Prostate gland (tissue), 2 donors: ENCODE measurements around the gene CMSS1. TPM values are rescaled to one million over a fixed set of nuclear protein-coding genes. Genes with fewer than 3 reads are reported as not detected.

Experiments
- DNase-seq: peaks from one replicate; pipeline ENCODE4 v3.0.0-alpha.2; 2019; ENCODE audit warnings: low spot score
- H3K27ac ChIP-seq, 2 donors: fragments of 200-600 bp; sonication (generic); 2 replicates each; pipeline ENCODE4 v1.5.1; 2017 to 2019
- H3K27me3 ChIP-seq: fragments of 200-600 bp; sonication (generic); replicated peaks from 2 replicates; pipeline ENCODE4 v1.5.1; 2019; ENCODE audit not compliant: insufficient read depth
- H3K36me3 ChIP-seq, 2 donors: fragments of 200-600 bp; sonication (generic); 1 replicate in 1 of 2; 2 replicates in 1 of 2; pipeline versions ENCODE4 v1.5.1 to v1.8.1; 2017 to 2019
- H3K4me1 ChIP-seq: fragments of 200-600 bp; sonication (generic); replicated peaks from 2 replicates; pipeline ENCODE4 v1.5.1; 2019
- H3K4me3 ChIP-seq, 2 donors: fragments of 200-600 bp; sonication (generic); 2 replicates each; pipeline ENCODE4 v1.5.1; 2017 to 2019
- H3K9me3 ChIP-seq: fragments of 200-600 bp; sonication (generic); 2 replicates; pipeline ENCODE4 v1.5.1; 2017
- POLR2A ChIP-seq: fragments of 450-650 bp; IDR thresholded peaks from one replicate; pipeline ENCODE4 v1.6.1; 2016; ENCODE audit warnings: antibody characterized with exemption, mild to moderate bottlenecking
- POLR2AphosphoS5 ChIP-seq: sonication (generic); formaldehyde crosslinking; IDR thresholded peaks from one replicate; pipeline ENCODE4 v1.6.1; 2017; ENCODE audit warnings: antibody characterized with exemption
- WGBS: methylation state at CpG from one replicate; pipeline ENCODE4 v1.1.5; 2018; 5-methylcytosine and 5-hydroxymethylcytosine counted together
- intact Hi-C: fragments of 100-400 bp; cut with DNase I; formaldehyde crosslinking; loops from one replicate; pipeline ENCODE4 v1.14.2; 2022
- total RNA-seq, 2 donors: library from RNA; depleted of rRNA; stranded (reverse); fragments of >200 nt; gene quantifications; one replicate each; pipeline ENCODE4 v1.1.0, GENCODE V29; 2016
- TF ChIP-seq, protein P1 (sequence below), 4 experiments: fragments of 200-600 bp in 2 of 4; fragments of 450-650 bp in 2 of 4; sonication (generic) in 2 of 4; IDR thresholded peaks; 1 replicate in 3 of 4; 2 replicates in 1 of 4; pipeline ENCODE4 v1.5.1; 2016 to 2019; ENCODE audit warnings: antibody characterized with exemption in 4 of 4, mild to moderate bottlenecking in 2 of 4, moderate library complexity in 2 of 4

The CMSS1 gene
- total RNA-seq, 2 donors from 2014 or later: 10.2 to 13.6 TPM

DNA sequence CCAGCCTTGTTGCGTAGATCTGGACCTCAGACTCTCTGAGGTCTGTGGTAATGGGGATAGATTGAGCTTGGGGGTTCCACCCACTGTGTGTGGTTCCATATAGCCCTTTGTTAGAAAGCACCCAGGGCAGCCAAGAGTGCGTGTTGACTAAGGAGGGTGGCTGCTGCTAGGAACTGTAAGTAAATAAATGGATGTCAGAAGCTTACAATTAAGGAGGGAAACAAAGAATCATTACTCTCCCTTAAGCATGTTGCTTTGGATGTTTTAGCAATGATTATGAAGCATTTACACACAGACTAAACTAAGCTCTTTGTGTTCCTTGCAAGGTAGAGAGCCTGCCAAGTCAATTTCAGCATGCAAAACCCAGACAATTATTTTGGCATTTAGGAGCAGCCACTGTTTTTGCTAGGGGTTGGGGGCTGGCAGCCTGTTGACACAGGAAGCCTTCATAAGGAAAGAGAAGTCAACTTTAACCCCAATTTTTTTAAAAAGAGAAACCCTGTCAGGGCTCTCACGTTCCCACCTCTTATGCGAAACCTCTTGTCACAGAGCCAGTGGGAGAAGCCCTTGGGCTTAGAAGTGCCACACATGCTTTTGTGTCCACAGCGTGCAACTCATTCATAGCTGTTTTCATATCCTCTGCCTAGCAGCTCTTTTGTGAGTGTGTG, 127.8 kb downstream of the CMSS1 start:
- H3K9me3 ChIP-seq: no peaks in the 10 kb centered on the region
- H3K27me3 ChIP-seq: no peaks in the 10 kb centered on the region
- DNase-seq: peak; percentile 30
- H3K27ac ChIP-seq: no peak overlapping the region
- no peaks in the 10 kb centered on the region for H3K4me1 ChIP-seq
- H3K36me3 ChIP-seq: no peaks in the 10 kb centered on the region
- intact Hi-C loops: no loop called here
- H3K4me3 ChIP-seq: no peak overlapping the region
- 29% methylated on average over 5 of the region's 5 CpGs for WGBS
- TF ChIP-seq, protein P1, sequence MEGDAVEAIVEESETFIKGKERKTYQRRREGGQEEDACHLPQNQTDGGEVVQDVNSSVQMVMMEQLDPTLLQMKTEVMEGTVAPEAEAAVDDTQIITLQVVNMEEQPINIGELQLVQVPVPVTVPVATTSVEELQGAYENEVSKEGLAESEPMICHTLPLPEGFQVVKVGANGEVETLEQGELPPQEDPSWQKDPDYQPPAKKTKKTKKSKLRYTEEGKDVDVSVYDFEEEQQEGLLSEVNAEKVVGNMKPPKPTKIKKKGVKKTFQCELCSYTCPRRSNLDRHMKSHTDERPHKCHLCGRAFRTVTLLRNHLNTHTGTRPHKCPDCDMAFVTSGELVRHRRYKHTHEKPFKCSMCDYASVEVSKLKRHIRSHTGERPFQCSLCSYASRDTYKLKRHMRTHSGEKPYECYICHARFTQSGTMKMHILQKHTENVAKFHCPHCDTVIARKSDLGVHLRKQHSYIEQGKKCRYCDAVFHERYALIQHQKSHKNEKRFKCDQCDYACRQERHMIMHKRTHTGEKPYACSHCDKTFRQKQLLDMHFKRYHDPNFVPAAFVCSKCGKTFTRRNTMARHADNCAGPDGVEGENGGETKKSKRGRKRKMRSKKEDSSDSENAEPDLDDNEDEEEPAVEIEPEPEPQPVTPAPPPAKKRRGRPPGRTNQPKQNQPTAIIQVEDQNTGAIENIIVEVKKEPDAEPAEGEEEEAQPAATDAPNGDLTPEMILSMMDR (IDR thresholded peaks at IDR 0.05): no peak
- TF ChIP-seq POLR2AphosphoS5: no peak
- no peak for TF ChIP-seq POLR2A

DNA sequence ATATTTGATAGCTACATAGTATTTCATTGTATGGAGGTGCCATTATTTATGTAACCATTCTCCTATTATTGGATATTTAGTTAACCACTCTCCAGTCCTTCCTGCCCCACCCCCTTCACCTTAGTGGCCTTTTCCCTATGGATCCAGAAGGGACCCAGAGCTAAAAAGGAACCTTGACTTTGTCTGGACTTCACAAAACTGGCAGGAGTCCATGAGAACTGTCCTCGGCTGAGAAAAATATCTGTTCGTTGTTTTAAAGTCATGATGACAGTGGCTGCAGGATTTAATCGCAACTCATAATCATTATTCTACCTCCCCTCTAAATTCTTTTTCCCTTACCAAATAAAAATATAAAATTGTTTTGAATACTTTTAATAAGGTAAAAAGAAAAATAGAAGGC, 129.7 kb downstream of the CMSS1 start:
- intact Hi-C loops: no loop called here
- H3K4me1 ChIP-seq: no peaks in the 10 kb centered on the region
- H3K9me3 ChIP-seq: no peaks in the 10 kb centered on the region
- no peak for TF ChIP-seq POLR2AphosphoS5
- TF ChIP-seq, protein P1 (IDR thresholded peaks at IDR 0.05): no peak
- no peak for TF ChIP-seq POLR2A
- no peak for DNase-seq
- no peak overlapping the region for H3K27ac ChIP-seq
- no peaks in the 10 kb centered on the region for H3K27me3 ChIP-seq
- no peaks in the 10 kb centered on the region for H3K36me3 ChIP-seq
- no peak overlapping the region for H3K4me3 ChIP-seq
- 76% methylated on average over 3 of the region's 3 CpGs for WGBS

DNA sequence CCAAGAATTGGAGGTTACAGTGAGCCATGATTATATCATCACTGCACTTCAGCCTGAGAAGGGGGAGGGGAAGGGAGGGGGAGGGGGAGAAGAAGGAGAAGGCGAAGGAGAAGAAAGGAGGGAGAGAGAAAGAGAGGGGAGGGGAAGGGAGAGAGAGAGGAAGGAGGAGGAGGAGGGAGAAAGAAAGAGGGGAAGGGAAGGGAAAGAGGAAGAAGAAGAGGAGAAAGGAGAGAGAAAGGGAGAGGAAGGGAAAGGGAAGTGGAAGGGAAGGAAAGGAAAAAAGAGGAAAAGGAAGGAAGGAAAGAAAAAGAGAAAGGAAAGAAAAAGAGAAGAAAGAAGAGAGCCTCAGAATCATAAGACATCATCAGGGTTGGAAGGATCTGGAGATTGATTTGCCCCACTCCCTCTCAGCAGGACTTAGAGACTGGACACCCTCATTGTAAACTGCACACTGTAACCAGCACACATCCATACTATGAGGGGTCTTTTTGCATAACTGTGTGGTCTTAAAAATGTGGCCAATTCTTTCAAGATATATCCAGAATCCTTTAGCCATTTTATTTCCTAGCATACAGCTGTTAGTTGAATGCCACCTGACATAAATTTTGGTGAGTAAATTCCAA, 130.9 kb downstream of the CMSS1 start:
- Histone ChIP-seq H3K4me3 (no peak overlapping the region), H3K9me3 (no peaks in the 10 kb centered on the region), H3K27me3 (no peaks in the 10 kb centered on the region), H3K36me3 (no peaks in the 10 kb centered on the region), H3K27ac (no peak overlapping the region), H3K4me1 (no peaks in the 10 kb centered on the region)
- TF ChIP-seq POLR2A (no peak), POLR2AphosphoS5 (no peak)
- TF ChIP-seq, protein P1 (IDR thresholded peaks at IDR 0.05): no peak
- WGBS: 91% methylated on average over 1 of the region's 1 CpG
- no peak for DNase-seq
- intact Hi-C loops: no loop called here

GRCh38 chr3:99949956-99950670, 132.5 kb downstream of the CMSS1 start:
- TF ChIP-seq, protein P1 (IDR thresholded peaks at IDR 0.05): no peak
- TF ChIP-seq POLR2AphosphoS5: no peak
- TF ChIP-seq POLR2A: no peak
- intact Hi-C loops: no loop called here
- H3K4me3 ChIP-seq: no peak overlapping the region
- H3K4me1 ChIP-seq: no peaks in the 10 kb centered on the region
- no peaks in the 10 kb centered on the region for H3K9me3 ChIP-seq
- no peak overlapping the region for H3K27ac ChIP-seq
- 87% methylated on average over 5 of the region's 5 CpGs for WGBS
- no peaks in the 10 kb centered on the region for H3K27me3 ChIP-seq
- H3K36me3 ChIP-seq: no peaks in the 10 kb centered on the region
- DNase-seq: no peak
